ENCODE results near the gene DNM1. TPM values are rescaled to one million over a fixed set of nuclear protein-coding genes. Genes with fewer than 3 reads are reported as not detected.

Gene DNM1
- total and polyA plus RNA-seq, 2 donors (not counting 3 experiments of a cell fraction or from before 2014, with no cell fraction given), result 0.59 to 2.9 TPM

DNA sequence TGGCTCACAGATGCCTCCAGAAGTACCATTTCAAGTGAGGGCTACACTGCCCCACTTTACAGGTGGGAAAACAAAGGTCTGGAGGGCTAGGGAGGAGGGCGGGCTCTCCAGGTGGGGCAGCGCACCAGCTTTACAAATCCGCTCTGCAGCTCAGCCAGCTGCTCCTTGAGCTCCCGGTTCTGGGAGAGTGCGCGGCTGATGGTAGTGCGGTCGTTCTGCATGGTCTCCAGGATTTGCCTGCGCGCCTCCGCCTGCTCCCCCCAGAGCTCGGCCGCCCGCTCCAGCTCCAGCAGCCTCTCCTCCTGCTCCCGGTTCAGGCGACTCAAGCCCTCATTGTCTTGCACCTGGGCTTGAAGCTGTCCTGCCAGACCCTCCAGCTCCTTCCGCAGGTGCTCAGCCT is 57.2 kb downstream of the DNM1 start:
- Histone ChIP-seq H4K20me1 (replicated peaks; ENCODE audit: control insufficient read depth, extremely low read depth, insufficient read depth, low read length) (no peaks in the 10 kb centered on the region), H3K27me3 (ENCODE audit: control insufficient read depth in 2 of 2, insufficient read depth in 2 of 2, low read length in 2 of 2) (no peaks in the 10 kb centered on the region), H3K4me1 (ENCODE audit: control insufficient read depth, extremely low read depth, insufficient read depth, low read length) (no peaks in the 10 kb centered on the region), H3K36me3 (ENCODE audit: control insufficient read depth in 2 of 2, extremely low read depth in 1 of 2, insufficient read depth in 2 of 2, low read length in 2 of 2) (peaks cover 6 to 56% of the 10 kb centered on the region in 2 experiments), H3K27ac (ENCODE audit: insufficient read depth, low read depth, low read length) (no peak overlapping the region), H3K4me2 (ENCODE audit: insufficient read depth, low read length) (no peak overlapping the region), H2AFZ (ENCODE audit: low read depth, low read length) (no peak overlapping the region), H3K9me3 (replicated peaks; ENCODE audit: control insufficient read depth, insufficient read depth, low read length) (no peaks in the 10 kb centered on the region), H3K79me2 (ENCODE audit: control insufficient read depth, insufficient read depth, low read length) (no peaks in the 10 kb centered on the region), H3K9me1 (replicated peaks; ENCODE audit: control insufficient read depth, extremely low read depth, insufficient read depth, low read length) (no peaks in the 10 kb centered on the region), H3K9ac (replicated peaks; ENCODE audit: extremely low read depth, insufficient read depth, low read length) (no peak overlapping the region), H3K4me3 (replicated peaks in 1 of 3; ENCODE audit: insufficient read depth in 1 of 3, low read depth in 1 of 3, low read length in 3 of 3) (no peak overlapping the region)
- no peak for TF ChIP-seq MYC (IDR thresholded peaks at IDR 0.05; ENCODE audit: low read depth, low read length)
- TF ChIP-seq FOS (IDR thresholded peaks at IDR 0.05; ENCODE audit: borderline replicate concordance, insufficient read depth, low read length), result no peak
- no peak for TF ChIP-seq POLR2A (IDR thresholded peaks at IDR 0.05; ENCODE audit: low read depth, low read length)
- TF ChIP-seq POLR2AphosphoS5 (IDR thresholded peaks at IDR 0.05; ENCODE audit: insufficient read depth, low read depth, low read length), result no peak
- TF ChIP-seq JUN (IDR thresholded peaks at IDR 0.05; ENCODE audit: borderline replicate concordance, insufficient read depth, insufficient read length, low read depth), result no peak
- TF ChIP-seq GATA2 (IDR thresholded peaks at IDR 0.05; ENCODE audit: insufficient read depth, insufficient read length, low read depth, low read length), result no peak
- TF ChIP-seq, protein P1, sequence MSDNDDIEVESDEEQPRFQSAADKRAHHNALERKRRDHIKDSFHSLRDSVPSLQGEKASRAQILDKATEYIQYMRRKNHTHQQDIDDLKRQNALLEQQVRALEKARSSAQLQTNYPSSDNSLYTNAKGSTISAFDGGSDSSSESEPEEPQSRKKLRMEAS (IDR thresholded peaks at IDR 0.05; ENCODE audit: insufficient read depth, insufficient read length), result no peak
- TF ChIP-seq, protein P2, sequence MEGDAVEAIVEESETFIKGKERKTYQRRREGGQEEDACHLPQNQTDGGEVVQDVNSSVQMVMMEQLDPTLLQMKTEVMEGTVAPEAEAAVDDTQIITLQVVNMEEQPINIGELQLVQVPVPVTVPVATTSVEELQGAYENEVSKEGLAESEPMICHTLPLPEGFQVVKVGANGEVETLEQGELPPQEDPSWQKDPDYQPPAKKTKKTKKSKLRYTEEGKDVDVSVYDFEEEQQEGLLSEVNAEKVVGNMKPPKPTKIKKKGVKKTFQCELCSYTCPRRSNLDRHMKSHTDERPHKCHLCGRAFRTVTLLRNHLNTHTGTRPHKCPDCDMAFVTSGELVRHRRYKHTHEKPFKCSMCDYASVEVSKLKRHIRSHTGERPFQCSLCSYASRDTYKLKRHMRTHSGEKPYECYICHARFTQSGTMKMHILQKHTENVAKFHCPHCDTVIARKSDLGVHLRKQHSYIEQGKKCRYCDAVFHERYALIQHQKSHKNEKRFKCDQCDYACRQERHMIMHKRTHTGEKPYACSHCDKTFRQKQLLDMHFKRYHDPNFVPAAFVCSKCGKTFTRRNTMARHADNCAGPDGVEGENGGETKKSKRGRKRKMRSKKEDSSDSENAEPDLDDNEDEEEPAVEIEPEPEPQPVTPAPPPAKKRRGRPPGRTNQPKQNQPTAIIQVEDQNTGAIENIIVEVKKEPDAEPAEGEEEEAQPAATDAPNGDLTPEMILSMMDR (IDR thresholded peaks at IDR 0.05; ENCODE audit: extremely low read depth in 1 of 2, insufficient read depth in 1 of 2, low read depth in 1 of 2, low read length in 2 of 2), result no peak
- TF ChIP-seq EZH2 (IDR thresholded peaks at IDR 0.05; ENCODE audit: borderline replicate concordance, low read depth, low read length, severe bottlenecking), result no peak
- dilution Hi-C loops (cut with MboI; ENCODE audit: extremely low pct_ligation_motif_present, low sequenced_read_pairs), result no loop called here
- FAIRE-seq (no peak), DNase-seq (ENCODE audit: low read depth, low spot score) (no peak)
- intact Hi-C loops (cut with micrococcal nuclease), result no loop called here
- BruUV-seq (replicated peaks), result no TSS peak
- ChIA-PET POLR2A (no interaction called here), CTCF (no interaction called here)
